Neural crest cell (in vitro differentiated cells): ENCODE measurements around the gene CCDC182. TPM values are rescaled to one million over a fixed set of nuclear protein-coding genes. Genes with fewer than 3 reads are reported as not detected.

ENCODE experiments used
- DNase-seq: peaks from one replicate; pipeline ENCODE4 v3.0.0; 2021; ENCODE audit warnings: low read depth, mixed read lengths, low spot score
- H3K27ac Mint-ChIP-seq: one replicate; pipeline ENCODE4 v1.8.0; 2021; ENCODE audit warnings: mild to moderate bottlenecking, mixed read lengths; ENCODE audit not compliant: unreplicated experiment
- H3K27me3 Mint-ChIP-seq: 2 replicates; pipeline ENCODE4 v1.8.0; 2021; ENCODE audit warnings: low read depth, mild to moderate bottlenecking, mixed read lengths
- H3K36me3 Mint-ChIP-seq: 2 replicates; pipeline ENCODE4 v1.8.0; 2021; ENCODE audit warnings: low read depth, mild to moderate bottlenecking, mixed read lengths
- H3K4me1 Mint-ChIP-seq: 2 replicates; pipeline ENCODE4 v1.8.0; 2021; ENCODE audit warnings: mixed read lengths
- H3K4me3 Mint-ChIP-seq: one replicate; pipeline ENCODE4 v1.8.0; 2021; ENCODE audit warnings: mild to moderate bottlenecking, mixed read lengths
- H3K9me3 Mint-ChIP-seq: 2 replicates; pipeline ENCODE4 v1.8.0; 2021; ENCODE audit warnings: mixed read lengths
- total RNA-seq: library from RNA; stranded (reverse); gene quantifications from 2 replicates; pipeline ENCODE4 v1.2.1, GENCODE V29; 2021
- TF ChIP-seq, protein P1 (sequence below): fragments of 200-600 bp; sonication (generic); conservative IDR thresholded peaks from 2 replicates; pipeline ENCODE4 v1.5.0; 2021; ENCODE audit warnings: antibody characterized with exemption, mild to moderate bottlenecking

CCDC182 gene
- total RNA-seq, 1 donor from 2014 or later, result not detected

GRCh38 chr17:57783338-57783742 lies 38.2 kb upstream of the CCDC182 start:
- H3K4me3 Mint-ChIP-seq, result no peak overlapping the region

GRCh38 chr17:57782647-57783337 lies 37.7 kb upstream of the CCDC182 start:
- no peaks in the 10 kb centered on the region for H3K9me3 Mint-ChIP-seq
- H3K27me3 Mint-ChIP-seq, result no peaks in the 10 kb centered on the region
- H3K4me3 Mint-ChIP-seq, result no peak overlapping the region
- TF ChIP-seq, protein P1, sequence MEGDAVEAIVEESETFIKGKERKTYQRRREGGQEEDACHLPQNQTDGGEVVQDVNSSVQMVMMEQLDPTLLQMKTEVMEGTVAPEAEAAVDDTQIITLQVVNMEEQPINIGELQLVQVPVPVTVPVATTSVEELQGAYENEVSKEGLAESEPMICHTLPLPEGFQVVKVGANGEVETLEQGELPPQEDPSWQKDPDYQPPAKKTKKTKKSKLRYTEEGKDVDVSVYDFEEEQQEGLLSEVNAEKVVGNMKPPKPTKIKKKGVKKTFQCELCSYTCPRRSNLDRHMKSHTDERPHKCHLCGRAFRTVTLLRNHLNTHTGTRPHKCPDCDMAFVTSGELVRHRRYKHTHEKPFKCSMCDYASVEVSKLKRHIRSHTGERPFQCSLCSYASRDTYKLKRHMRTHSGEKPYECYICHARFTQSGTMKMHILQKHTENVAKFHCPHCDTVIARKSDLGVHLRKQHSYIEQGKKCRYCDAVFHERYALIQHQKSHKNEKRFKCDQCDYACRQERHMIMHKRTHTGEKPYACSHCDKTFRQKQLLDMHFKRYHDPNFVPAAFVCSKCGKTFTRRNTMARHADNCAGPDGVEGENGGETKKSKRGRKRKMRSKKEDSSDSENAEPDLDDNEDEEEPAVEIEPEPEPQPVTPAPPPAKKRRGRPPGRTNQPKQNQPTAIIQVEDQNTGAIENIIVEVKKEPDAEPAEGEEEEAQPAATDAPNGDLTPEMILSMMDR, result no peak
- peaks cover 21% of the 10 kb centered on the region for H3K4me1 Mint-ChIP-seq
- no peak for DNase-seq
- H3K27ac Mint-ChIP-seq, result no peak overlapping the region
- no peaks in the 10 kb centered on the region for H3K36me3 Mint-ChIP-seq

More at GRCh38 chr17:57783338-57783742, 38.2 kb upstream of the CCDC182 start:
- Mint-ChIP-seq H3K27me3 (peaks cover 2% of the 10 kb centered on the region), H3K36me3 (no peaks in the 10 kb centered on the region), H3K9me3 (no peaks in the 10 kb centered on the region), H3K27ac (no peak overlapping the region), H3K4me1 (peaks cover 21% of the 10 kb centered on the region)
- DNase-seq, result peak; percentile 97
- TF ChIP-seq, protein P1, result peak; percentile 94

- Mint-ChIP-seq H3K27me3 (no peaks in the 10 kb centered on the region), H3K4me1 (peaks cover 21% of the 10 kb centered on the region), H3K4me3 (no peak overlapping the region), H3K9me3 (no peaks in the 10 kb centered on the region), H3K27ac (no peak overlapping the region), H3K36me3 (no peaks in the 10 kb centered on the region)
- DNase-seq, result no peak
- TF ChIP-seq, protein P1, result no peak
These were observed 37.0 kb upstream of the CCDC182 start for GRCh38 chr17:57782062-57782490.

DNA sequence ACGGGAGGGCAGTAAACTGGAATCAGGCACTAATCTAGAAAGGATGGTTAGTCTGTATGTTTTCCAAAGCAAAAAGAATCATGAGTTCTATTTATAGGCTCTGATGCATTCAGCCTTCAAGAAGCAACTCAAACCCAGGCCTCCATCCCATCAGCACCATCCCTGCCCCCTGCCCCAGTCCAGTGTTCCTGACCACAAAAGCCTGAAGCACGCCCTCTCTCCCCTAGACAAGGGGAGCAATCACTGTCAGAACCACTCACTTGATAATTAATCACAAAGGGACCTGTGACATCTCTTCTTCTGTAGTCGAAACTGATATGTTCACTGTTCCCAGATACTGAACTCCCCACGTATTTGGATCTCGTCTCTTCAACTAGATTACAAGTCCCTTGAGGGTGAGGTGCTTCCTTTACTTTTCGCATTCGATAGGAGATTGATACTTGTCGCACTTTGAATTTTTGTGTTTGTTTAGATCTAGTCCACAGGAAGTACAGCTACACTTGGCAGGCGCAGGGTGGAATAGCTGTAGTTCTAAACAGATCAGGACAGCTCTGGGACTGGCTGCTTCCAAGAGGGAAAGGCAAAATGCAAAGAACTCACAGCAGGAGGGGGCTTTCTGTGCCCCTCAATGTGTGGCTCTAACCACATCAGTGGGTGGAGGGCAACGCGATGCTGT lies 36.4 kb upstream of the CCDC182 start:
- no peak for DNase-seq
- Mint-ChIP-seq H3K27ac (no peak overlapping the region), H3K36me3 (no peaks in the 10 kb centered on the region), H3K9me3 (no peaks in the 10 kb centered on the region), H3K27me3 (no peaks in the 10 kb centered on the region), H3K4me3 (no peak overlapping the region), H3K4me1 (peaks cover 21% of the 10 kb centered on the region)
- TF ChIP-seq, protein P1, result no peak

- no peaks in the 10 kb centered on the region for H3K9me3 Mint-ChIP-seq
- no peak for DNase-seq
- H3K4me3 Mint-ChIP-seq, result peak overlapping the region; percentile 23
- TF ChIP-seq, protein P1, result no peak
- no peaks in the 10 kb centered on the region for H3K36me3 Mint-ChIP-seq
- peaks cover 21% of the 10 kb centered on the region for H3K4me1 Mint-ChIP-seq
- no peaks in the 10 kb centered on the region for H3K27me3 Mint-ChIP-seq
- no peak overlapping the region for H3K27ac Mint-ChIP-seq
These were observed 34.6 kb upstream of the CCDC182 start for GRCh38 chr17:57779706-57780105.
